ENCODE results near the gene CLMN. TPM values are rescaled to one million over a fixed set of nuclear protein-coding genes. Genes with fewer than 3 reads are reported as not detected.

CLMN gene
- polyA plus RNA-seq, 3 donors: 22.0 to 33.7 (median 23.2) TPM

GRCh38 chr14:95167177-95167576, 152.5 kb downstream of the CLMN start:
- Mint-ChIP-seq H3K4me3 (no peak overlapping the region), H3K27ac (no peak overlapping the region), H3K36me3 (peaks cover 0 to 11% of the 10 kb centered on the region in 2 donors), H3K4me1 (peaks cover 17% of the 10 kb centered on the region), H3K27me3 (ENCODE audit: low read depth in 3 of 3) (peaks cover 0 to 2% (median 0%) of the 10 kb centered on the region in 3 donors), H3K9me3 (peaks cover 5 to 18% (median 10%) of the 10 kb centered on the region in 7 donors)
- H4K20me1 ChIP-seq (ENCODE audit: insufficient read depth, low read length): no peaks in the 10 kb centered on the region
- no peak overlapping the region for H3K4me2 ChIP-seq (replicated peaks; ENCODE audit: extremely low read depth, low read length, poor library complexity, severe bottlenecking)
- H3K9ac ChIP-seq (ENCODE audit: insufficient read depth, low read length, poor library complexity, severe bottlenecking): no peak overlapping the region
- no peak overlapping the region for H3K4me3 ChIP-seq (replicated peaks in 1 of 3; ENCODE audit: low read depth in 2 of 3, low read length in 3 of 3)
- peaks cover 16 to 20% of the 10 kb centered on the region in 2 donors for H3K4me1 ChIP-seq (ENCODE audit: control insufficient read depth in 1 of 2, insufficient read depth in 2 of 2, low read length in 2 of 2)
- H3K27ac ChIP-seq (ENCODE audit: low read depth in 1 of 2, low read length in 2 of 2): no peak overlapping the region
- H3K9me3 ChIP-seq (replicated peaks in 1 of 2; ENCODE audit: control insufficient read depth in 1 of 2, insufficient read depth in 1 of 2, low read length in 2 of 2): peaks cover 0 to 5% of the 10 kb centered on the region in 2 donors
- 92% methylated on average over 2 of the region's 2 CpGs for WGBS (ENCODE audit: insufficient coverage)
- TF ChIP-seq CTCF (IDR thresholded peaks at IDR 0.05): no peak
- DNase-seq: no peak
- no peaks in the 10 kb centered on the region for H3K79me2 ChIP-seq (ENCODE audit: insufficient read depth, low read length)
- no peak overlapping the region for H2AFZ ChIP-seq (ENCODE audit: insufficient read depth, low read depth, low read length, poor library complexity, severe bottlenecking)
- no peaks in the 10 kb centered on the region for H3K36me3 ChIP-seq (replicated peaks in 1 of 2; ENCODE audit: control insufficient read depth in 1 of 2, insufficient read depth in 2 of 2, low read length in 2 of 2)
- intact Hi-C loops (cut with micrococcal nuclease): no loop called here
- no peaks in the 10 kb centered on the region for H3K27me3 ChIP-seq (ENCODE audit: control insufficient read depth in 2 of 2, insufficient read depth in 2 of 2, low read length in 2 of 2)

GRCh38 chr14:95165517-95165916, 154.2 kb downstream of the CLMN start:
- Histone ChIP-seq H4K20me1 (ENCODE audit: insufficient read depth, low read length) (no peaks in the 10 kb centered on the region), H3K27ac (ENCODE audit: low read depth in 1 of 2, low read length in 2 of 2) (no peak overlapping the region), H2AFZ (ENCODE audit: insufficient read depth, low read depth, low read length, poor library complexity, severe bottlenecking) (no peak overlapping the region), H3K9ac (ENCODE audit: insufficient read depth, low read length, poor library complexity, severe bottlenecking) (no peak overlapping the region), H3K4me2 (replicated peaks; ENCODE audit: extremely low read depth, low read length, poor library complexity, severe bottlenecking) (no peak overlapping the region), H3K4me1 (ENCODE audit: control insufficient read depth in 1 of 2, insufficient read depth in 2 of 2, low read length in 2 of 2) (peaks cover 14 to 19% of the 10 kb centered on the region in 2 donors), H3K4me3 (replicated peaks in 1 of 3; ENCODE audit: low read depth in 2 of 3, low read length in 3 of 3) (no peak overlapping the region), H3K79me2 (ENCODE audit: insufficient read depth, low read length) (no peaks in the 10 kb centered on the region), H3K9me3 (replicated peaks in 1 of 2; ENCODE audit: control insufficient read depth in 1 of 2, insufficient read depth in 1 of 2, low read length in 2 of 2) (peaks cover 0 to 5% of the 10 kb centered on the region in 2 donors), H3K36me3 (replicated peaks in 1 of 2; ENCODE audit: control insufficient read depth in 1 of 2, insufficient read depth in 2 of 2, low read length in 2 of 2) (no peaks in the 10 kb centered on the region), H3K27me3 (ENCODE audit: control insufficient read depth in 2 of 2, insufficient read depth in 2 of 2, low read length in 2 of 2) (no peaks in the 10 kb centered on the region)
- Mint-ChIP-seq H3K9me3 (peaks cover 5 to 18% (median 10%) of the 10 kb centered on the region in 7 donors), H3K27me3 (ENCODE audit: low read depth in 3 of 3) (peaks cover 0 to 5% (median 0%) of the 10 kb centered on the region in 3 donors), H3K36me3 (peaks cover 0 to 11% of the 10 kb centered on the region in 2 donors), H3K27ac (no peak overlapping the region), H3K4me3 (no peak overlapping the region), H3K4me1 (peaks cover 19% of the 10 kb centered on the region)
- TF ChIP-seq CTCF (IDR thresholded peaks at IDR 0.05): no peak
- 100% methylated on average over 2 of the region's 3 CpGs for WGBS (ENCODE audit: insufficient coverage)
- intact Hi-C loops (cut with micrococcal nuclease): no loop called here
- no peak for DNase-seq
